ENCODE results near the gene ADORA2B.

The ADORA2B gene

DNA sequence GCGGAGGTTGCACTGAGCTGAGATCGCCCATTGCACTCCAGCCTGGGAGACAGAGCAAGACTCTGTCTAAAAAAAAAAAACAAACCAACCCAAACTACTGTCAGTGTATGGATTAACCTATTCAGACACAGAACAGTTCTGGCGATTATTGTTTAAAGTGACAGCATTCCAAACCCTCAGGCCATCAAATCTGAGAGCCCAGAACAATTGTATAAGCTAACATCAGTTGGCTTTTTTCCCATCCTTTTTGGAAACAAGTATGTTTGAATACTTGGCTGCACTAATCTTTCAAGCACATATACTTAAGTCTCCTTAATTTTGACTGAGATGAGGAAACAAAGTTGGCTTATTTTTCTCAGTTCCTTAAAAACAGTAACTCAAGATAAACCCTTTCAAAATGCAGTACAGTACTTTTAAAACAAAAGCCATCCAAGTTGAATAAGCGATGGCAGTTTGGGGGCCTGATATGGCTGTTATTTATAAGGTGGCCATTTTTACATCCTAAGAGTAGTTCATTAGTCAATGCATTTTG lies 53.2 kb downstream of the ADORA2B start:
- no peak for DNase-seq

- peak; percentile 92 to 93 for DNase-seq
Measured at GRCh38 chr17:15999141-15999973, 54.4 kb downstream of the ADORA2B start, which contains the start of the genes TTC19 and ZSWIM7. Gene TTC19, plus strand, starts transcription at chr17:15999824. Its CDS starts 25 bp downstream, at chr17:15999849. Gene ZSWIM7, minus strand, starts transcription at chr17:15999704. Its CDS starts 110 bp downstream, at chr17:15999594.

- peak in 1 of 2 donors; percentile 25 for DNase-seq
Measured at GRCh38 chr17:15999974-16000827, 55.3 kb downstream of the ADORA2B start.

- no peak for DNase-seq
Measured at GRCh38 chr17:16001226-16001897, 56.4 kb downstream of the ADORA2B start.

GRCh38 chr17:16002708-16003260 lies 57.9 kb downstream of the ADORA2B start:
- no peak for DNase-seq

GRCh38 chr17:16003841-16004240 lies 58.9 kb downstream of the ADORA2B start:
- no peak for DNase-seq

- DNase-seq, result no peak
Measured at GRCh38 chr17:16005636-16006035, 60.7 kb downstream of the ADORA2B start.

GRCh38 chr17:16007439-16007838 lies 62.5 kb downstream of the ADORA2B start:
- DNase-seq, result no peak

DNA sequence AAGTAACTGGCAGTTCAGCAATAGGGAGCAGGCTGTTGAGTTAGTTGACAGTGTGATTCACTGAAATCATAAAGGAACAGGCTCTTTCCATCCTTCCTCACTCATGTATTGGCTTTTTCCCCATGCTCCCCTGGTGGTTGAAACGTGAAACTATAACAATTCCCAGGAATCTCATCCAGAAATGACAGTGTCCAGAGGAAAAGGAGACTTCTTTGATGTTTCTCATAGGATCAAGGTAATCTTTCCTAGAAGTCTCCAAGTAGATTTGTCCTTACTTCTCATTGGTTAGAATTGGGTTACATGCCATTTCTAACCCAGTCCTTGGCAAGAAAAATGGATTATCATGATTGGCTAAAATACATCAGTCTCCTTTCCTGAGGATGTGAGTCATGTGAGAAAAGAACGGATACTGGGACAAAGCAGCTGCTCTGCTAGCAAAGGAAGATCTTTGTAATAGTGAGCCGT lies 69.0 kb downstream of the ADORA2B start:
- no peak for DNase-seq

- DNase-seq, result no peak
Measured at GRCh38 chr17:16019347-16019746, 74.4 kb downstream of the ADORA2B start.

GRCh38 chr17:16023881-16024280 lies 79.0 kb downstream of the ADORA2B start:
- DNase-seq, result no peak

- DNase-seq, result no peak
Measured at GRCh38 chr17:16025202-16025601, 80.3 kb downstream of the ADORA2B start.

All from CD4-positive, alpha-beta T cell treated with Interleukin-1 beta for 1 hour (primary cell).